GM18517 (cell line): ENCODE data around the gene ZNF117.
"Not testable (repeated sequence)": the region's sequence is repeated elsewhere in the genome, so short reads cannot be mapped to it uniquely, and the experiment has no call there.

Experiments
- ATAC-seq: cut with Tn5 transposase; IDR thresholded peaks from one replicate; pipeline ENCODE4 v1.9.1; 2021; ENCODE audit warnings: mild to moderate bottlenecking, moderate library complexity; ENCODE audit not compliant: unreplicated experiment

Gene ZNF117

DNA sequence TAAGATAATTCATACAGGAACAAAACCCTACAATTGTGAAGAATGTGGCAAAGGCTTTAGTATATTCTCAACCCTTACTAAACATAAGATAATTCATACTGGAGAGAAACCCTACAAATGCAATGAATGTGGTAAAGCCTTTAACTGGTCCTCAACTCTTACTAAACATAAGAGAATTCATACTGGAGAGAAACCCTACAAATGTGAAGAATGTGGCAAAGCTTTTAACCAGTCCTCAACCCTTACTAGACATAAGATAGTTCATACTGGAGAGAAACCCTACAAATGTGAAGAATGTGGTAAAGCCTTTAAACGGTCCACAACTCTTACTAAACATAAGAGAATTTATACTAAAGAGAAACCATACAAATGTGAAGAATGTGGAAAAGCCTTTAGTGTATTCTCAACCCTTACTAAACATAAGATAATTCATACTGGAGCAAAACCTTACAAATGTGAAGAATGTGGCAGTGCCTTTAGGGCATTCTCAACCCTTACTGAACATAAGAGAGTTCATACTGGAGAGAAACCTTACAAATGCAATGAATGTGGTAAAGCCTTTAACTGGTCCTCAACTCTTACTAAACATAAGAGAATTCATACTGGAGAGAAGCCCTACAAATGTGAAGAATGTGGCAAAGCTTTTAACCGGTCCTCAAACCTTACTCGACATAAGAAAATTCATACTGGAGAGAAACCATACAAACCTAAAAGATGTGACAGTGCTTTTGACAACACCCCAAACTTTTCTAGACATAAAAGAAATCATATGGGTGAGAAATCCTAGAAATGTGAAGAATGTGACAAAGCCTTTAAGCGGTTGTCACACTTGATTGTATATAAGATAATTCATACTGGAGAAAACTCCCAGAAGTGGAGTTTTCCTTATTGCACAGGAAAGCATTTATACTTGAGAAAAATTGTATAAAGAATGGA is 62.3 kb downstream of the ZNF117 start:
- ATAC-seq, result not testable (repeated sequence)
